WTC11 (cell line): ENCODE data around the gene KCND2.

Experiments used
- ATF3 ChIP-seq: sonication (generic); formaldehyde crosslinking; conservative IDR thresholded peaks from 2 replicates; pipeline ENCODE4 v1.8.1; 2022; ENCODE audit warnings: mild to moderate bottlenecking, missing genetic modification reagents
- TF ChIP-seq, protein P1 (sequence below): fragments of 200-600 bp; IDR thresholded peaks from 2 replicates; pipeline ENCODE4 v1.8.0; 2022; ENCODE audit warnings: antibody characterized with exemption
- TF ChIP-seq, protein P2 (sequence below): sonication (generic); formaldehyde crosslinking; IDR thresholded peaks from 2 replicates; pipeline ENCODE4 v1.8.1; 2023; ENCODE audit warnings: mild to moderate bottlenecking, missing genetic modification reagents

GRCh38 chr7:120233338-120233737 is 39.6 kb upstream of the KCND2 start:
- TF ChIP-seq ATF3 (CRISPR knock-in tag): no peak
- TF ChIP-seq, protein P1, sequence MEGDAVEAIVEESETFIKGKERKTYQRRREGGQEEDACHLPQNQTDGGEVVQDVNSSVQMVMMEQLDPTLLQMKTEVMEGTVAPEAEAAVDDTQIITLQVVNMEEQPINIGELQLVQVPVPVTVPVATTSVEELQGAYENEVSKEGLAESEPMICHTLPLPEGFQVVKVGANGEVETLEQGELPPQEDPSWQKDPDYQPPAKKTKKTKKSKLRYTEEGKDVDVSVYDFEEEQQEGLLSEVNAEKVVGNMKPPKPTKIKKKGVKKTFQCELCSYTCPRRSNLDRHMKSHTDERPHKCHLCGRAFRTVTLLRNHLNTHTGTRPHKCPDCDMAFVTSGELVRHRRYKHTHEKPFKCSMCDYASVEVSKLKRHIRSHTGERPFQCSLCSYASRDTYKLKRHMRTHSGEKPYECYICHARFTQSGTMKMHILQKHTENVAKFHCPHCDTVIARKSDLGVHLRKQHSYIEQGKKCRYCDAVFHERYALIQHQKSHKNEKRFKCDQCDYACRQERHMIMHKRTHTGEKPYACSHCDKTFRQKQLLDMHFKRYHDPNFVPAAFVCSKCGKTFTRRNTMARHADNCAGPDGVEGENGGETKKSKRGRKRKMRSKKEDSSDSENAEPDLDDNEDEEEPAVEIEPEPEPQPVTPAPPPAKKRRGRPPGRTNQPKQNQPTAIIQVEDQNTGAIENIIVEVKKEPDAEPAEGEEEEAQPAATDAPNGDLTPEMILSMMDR: no peak
- TF ChIP-seq, protein P2, sequence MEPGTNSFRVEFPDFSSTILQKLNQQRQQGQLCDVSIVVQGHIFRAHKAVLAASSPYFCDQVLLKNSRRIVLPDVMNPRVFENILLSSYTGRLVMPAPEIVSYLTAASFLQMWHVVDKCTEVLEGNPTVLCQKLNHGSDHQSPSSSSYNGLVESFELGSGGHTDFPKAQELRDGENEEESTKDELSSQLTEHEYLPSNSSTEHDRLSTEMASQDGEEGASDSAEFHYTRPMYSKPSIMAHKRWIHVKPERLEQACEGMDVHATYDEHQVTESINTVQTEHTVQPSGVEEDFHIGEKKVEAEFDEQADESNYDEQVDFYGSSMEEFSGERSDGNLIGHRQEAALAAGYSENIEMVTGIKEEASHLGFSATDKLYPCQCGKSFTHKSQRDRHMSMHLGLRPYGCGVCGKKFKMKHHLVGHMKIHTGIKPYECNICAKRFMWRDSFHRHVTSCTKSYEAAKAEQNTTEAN (CRISPR knock-in tag): no peak
